NCI-H226 (cell line): ENCODE measurements around the gene NDUFB11.
A peak's percentile ranks its signal among the peaks of the same experiment; 100 is the strongest.

Source experiments
- DNase-seq: peaks from one replicate; pipeline ENCODE4 v3.0.0-alpha.2; 2015

Gene NDUFB11

GRCh38 chrX:47174376-47174775 lies 29.9 kb upstream of the NDUFB11 start:
- no peak for DNase-seq

- no peak for DNase-seq
Measured at GRCh38 chrX:47172971-47173792, 28.7 kb upstream of the NDUFB11 start.

- DNase-seq = no peak
Measured at GRCh38 chrX:47172549-47172948, 28.0 kb upstream of the NDUFB11 start.

- DNase-seq = no peak
Measured at GRCh38 chrX:47171996-47172395, 27.5 kb upstream of the NDUFB11 start.

- no peak for DNase-seq
Measured at GRCh38 chrX:47170861-47171692, 26.6 kb upstream of the NDUFB11 start.

- peak; percentile 42 for DNase-seq
Measured at GRCh38 chrX:47169726-47170515, 25.4 kb upstream of the NDUFB11 start.

GRCh38 chrX:47169273-47169672 lies 24.8 kb upstream of the NDUFB11 start:
- no peak for DNase-seq

GRCh38 chrX:47168495-47169073 lies 24.1 kb upstream of the NDUFB11 start:
- DNase-seq = no peak

- no peak for DNase-seq
Measured at GRCh38 chrX:47166126-47166525, 21.6 kb upstream of the NDUFB11 start.

- no peak for DNase-seq
Measured at GRCh38 chrX:47164420-47164819, 19.9 kb upstream of the NDUFB11 start.

- no peak for DNase-seq
Measured at GRCh38 chrX:47162927-47163583, 18.6 kb upstream of the NDUFB11 start.

- no peak for DNase-seq
Measured at GRCh38 chrX:47160781-47161180, 16.3 kb upstream of the NDUFB11 start.

- DNase-seq = no peak
Measured at GRCh38 chrX:47158781-47159180, 14.3 kb upstream of the NDUFB11 start.

- DNase-seq = no peak
Measured at GRCh38 chrX:47158131-47158530, 13.6 kb upstream of the NDUFB11 start.

- no peak for DNase-seq
Measured at GRCh38 chrX:47156611-47157520, 12.4 kb upstream of the NDUFB11 start.

- no peak for DNase-seq
Measured at GRCh38 chrX:47151435-47151834, 6.9 kb upstream of the NDUFB11 start.

- DNase-seq = no peak
Measured at GRCh38 chrX:47148946-47149345, 4.4 kb upstream of the NDUFB11 start.

GRCh38 chrX:47146936-47147859 lies 2.7 kb upstream of the NDUFB11 start:
- no peak for DNase-seq

GRCh38 chrX:47146121-47146935 lies 1.8 kb upstream of the NDUFB11 start:
- DNase-seq = no peak
